ENCODE measurements around the gene GLIS2.
A peak's percentile ranks its signal among the peaks of the same experiment; 100 is the strongest.

The GLIS2 gene

GRCh38 chr16:4370151-4370550, 54.3 kb downstream of the GLIS2 start:
- DNase-seq (ENCODE audit: low spot score), result no peak

GRCh38 chr16:4370570-4371356, 54.9 kb downstream of the GLIS2 start:
- DNase-seq (ENCODE audit: low spot score), result no peak

GRCh38 chr16:4371357-4372000, 55.6 kb downstream of the GLIS2 start, which contains the start of gene VASN:
VASN (plus strand) TSS chr16:4371848; CDS start chr16:4380878, 9,030 bp downstream.
- peak; percentile 49 for DNase-seq (ENCODE audit: low spot score)

GRCh38 chr16:4372001-4372577, 56.2 kb downstream of the GLIS2 start:
- no peak for DNase-seq (ENCODE audit: low spot score)

- DNase-seq (ENCODE audit: low spot score), result peak; percentile 48
Measured at GRCh38 chr16:4372578-4373355, 56.9 kb downstream of the GLIS2 start.

- no peak for DNase-seq (ENCODE audit: low spot score)
Measured at GRCh38 chr16:4373356-4373908, 57.6 kb downstream of the GLIS2 start.

GRCh38 chr16:4373909-4374742, 58.3 kb downstream of the GLIS2 start:
- peak; percentile 15 for DNase-seq (ENCODE audit: low spot score)

GRCh38 chr16:4375717-4376116, 59.9 kb downstream of the GLIS2 start:
- DNase-seq (ENCODE audit: low spot score), result no peak

- peak; percentile 64 for DNase-seq (ENCODE audit: low spot score)
Measured at GRCh38 chr16:4376126-4376892, 60.4 kb downstream of the GLIS2 start.

- DNase-seq (ENCODE audit: low spot score), result no peak
Measured at GRCh38 chr16:4376893-4377572, 61.2 kb downstream of the GLIS2 start.

- DNase-seq (ENCODE audit: low spot score), result no peak
Measured at GRCh38 chr16:4377573-4378154, 61.8 kb downstream of the GLIS2 start.

GRCh38 chr16:4378161-4378666, 62.3 kb downstream of the GLIS2 start:
- no peak for DNase-seq (ENCODE audit: low spot score)

GRCh38 chr16:4378999-4379690, 63.3 kb downstream of the GLIS2 start:
- DNase-seq (ENCODE audit: low spot score), result no peak

GRCh38 chr16:4380119-4381063, 64.5 kb downstream of the GLIS2 start:
- no peak for DNase-seq (ENCODE audit: low spot score)

- DNase-seq (ENCODE audit: low spot score), result no peak
Measured at GRCh38 chr16:4381072-4381934, 65.4 kb downstream of the GLIS2 start.

All from pons (tissue), 1 donor.